ENCODE measurements around the gene ITGB2. TPM values are rescaled to one million over a fixed set of nuclear protein-coding genes. Genes with fewer than 3 reads are reported as not detected.

The ITGB2 gene
- total RNA-seq, 1 experiment from 2014 or later = 1.5 TPM

GRCh38 chr21:44903689-44904088, 17.0 kb downstream of the ITGB2 start:
- ChIA-PET CTCF (no interaction called here), POLR2A (no interaction called here)
- no peaks in the 10 kb centered on the region for H3K27me3 Mint-ChIP-seq (ENCODE audit: low read depth)
- no peaks in the 10 kb centered on the region; the same call in 1 of the 2 replicates for H3K4me1 Mint-ChIP-seq
- TF ChIP-seq ZNF416 (CRISPR knock-in tag; IDR thresholded peaks at IDR 0.05) = no peak
- TF ChIP-seq ZNF512 (CRISPR knock-in tag; IDR thresholded peaks at IDR 0.05; ENCODE audit: borderline replicate concordance) = no peak
- TF ChIP-seq NR3C1 (CRISPR knock-in tag; conservative IDR thresholded peaks at IDR 0.05; ENCODE audit: low read depth) = no peak
- no peak for TF ChIP-seq MYBL2 (CRISPR knock-in tag; IDR thresholded peaks at IDR 0.05)
- no peak for TF ChIP-seq ZNF396 (CRISPR knock-in tag; IDR thresholded peaks at IDR 0.05; ENCODE audit: borderline replicate concordance)
- TF ChIP-seq ELF4 (CRISPR knock-in tag; IDR thresholded peaks at IDR 0.05; ENCODE audit: low read depth) = no peak
- TF ChIP-seq CREM (CRISPR knock-in tag; IDR thresholded peaks at IDR 0.05) = no peak
- TF ChIP-seq MLX (CRISPR knock-in tag; IDR thresholded peaks at IDR 0.05) = no peak
- no peak for TF ChIP-seq ZNF671 (CRISPR knock-in tag; IDR thresholded peaks at IDR 0.05)
- no peak for TF ChIP-seq SMAD4 (CRISPR knock-in tag; IDR thresholded peaks at IDR 0.05)
- no peak for TF ChIP-seq ZNF532 (CRISPR knock-in tag; IDR thresholded peaks at IDR 0.05; ENCODE audit: borderline replicate concordance)
- no peak for TF ChIP-seq RELA (CRISPR knock-in tag; IDR thresholded peaks at IDR 0.05; ENCODE audit: borderline replicate concordance)
- TF ChIP-seq ZSCAN18 (CRISPR knock-in tag; IDR thresholded peaks at IDR 0.05) = no peak
- TF ChIP-seq ERG (CRISPR knock-in tag; IDR thresholded peaks at IDR 0.05) = no peak
- no peak overlapping the region for H3K27ac Mint-ChIP-seq
- H3K36me3 Mint-ChIP-seq = no peaks in the 10 kb centered on the region; the same call in 1 of the 2 replicates
- H3K4me3 Mint-ChIP-seq = no peak overlapping the region
- ATAC-seq (no peak), DNase-seq (ENCODE audit: low spot score) (no peak)
- H3K9me3 Mint-ChIP-seq = peaks cover 15% of the 10 kb centered on the region

GRCh38 chr21:44903050-44903685, 17.5 kb downstream of the ITGB2 start:
- Mint-ChIP-seq H3K9me3 (peaks cover 15% of the 10 kb centered on the region), H3K27ac (no peak overlapping the region), H3K4me3 (no peak overlapping the region), H3K27me3 (ENCODE audit: low read depth) (no peaks in the 10 kb centered on the region), H3K36me3 (no peaks in the 10 kb centered on the region; the same call in 1 of the 2 replicates), H3K4me1 (no peaks in the 10 kb centered on the region; the same call in 1 of the 2 replicates)
- DNase-seq (ENCODE audit: low spot score) (no peak), ATAC-seq (no peak)
- CTCF ChIA-PET = no interaction called here
- POLR2A ChIA-PET = interaction anchor here (0.6 kb wide), 1 partner anchor 19 kb away, joined by 6 read pairs; no protein-coding TSS in a partner anchor
- no peak for TF ChIP-seq SMAD4 (CRISPR knock-in tag; IDR thresholded peaks at IDR 0.05)
- no peak for TF ChIP-seq ZNF416 (CRISPR knock-in tag; IDR thresholded peaks at IDR 0.05)
- TF ChIP-seq E2F5 (CRISPR knock-in tag; IDR thresholded peaks at IDR 0.05) = no peak
- TF ChIP-seq FOXJ3 (CRISPR knock-in tag; IDR thresholded peaks at IDR 0.05; ENCODE audit: borderline replicate concordance) = no peak
- no peak for TF ChIP-seq ESRRA (CRISPR knock-in tag; IDR thresholded peaks at IDR 0.05; ENCODE audit: borderline replicate concordance)
- TF ChIP-seq ZNF671 (CRISPR knock-in tag; IDR thresholded peaks at IDR 0.05) = no peak
- no peak for TF ChIP-seq TP53 (CRISPR knock-in tag; IDR thresholded peaks at IDR 0.05)
- no peak for TF ChIP-seq ZNF281 (CRISPR knock-in tag; IDR thresholded peaks at IDR 0.05)
- TF ChIP-seq SOX15 (CRISPR knock-in tag; IDR thresholded peaks at IDR 0.05) = no peak
